Endothelial cell (in vitro differentiated cells): Measurements from ENCODE around the gene SNX3. TPM values are rescaled to one million over a fixed set of nuclear protein-coding genes. Genes with fewer than 3 reads are reported as not detected.
"Not testable (repeated sequence)": the region's sequence is repeated elsewhere in the genome, so short reads cannot be mapped to it uniquely, and the experiment has no call there.

ENCODE experiments used
- DNase-seq: peaks from one replicate; pipeline ENCODE4 v3.0.0; 2021; ENCODE audit warnings: low spot score
- H3K27ac Mint-ChIP-seq: one replicate; pipeline ENCODE4 v1.8.0; 2021; ENCODE audit warnings: mixed read lengths, inconsistent platforms; ENCODE audit not compliant: unreplicated experiment
- H3K27me3 Mint-ChIP-seq: one replicate; pipeline ENCODE4 v1.8.0; 2021; ENCODE audit warnings: mild to moderate bottlenecking, moderate library complexity, mixed read lengths, inconsistent platforms; ENCODE audit not compliant: unreplicated experiment
- H3K36me3 Mint-ChIP-seq: one replicate; pipeline ENCODE4 v1.8.0; 2021; ENCODE audit warnings: mild to moderate bottlenecking, low read depth, mixed read lengths, inconsistent platforms; ENCODE audit not compliant: unreplicated experiment
- H3K4me1 Mint-ChIP-seq: one replicate; pipeline ENCODE4 v1.8.0; 2021; ENCODE audit warnings: mild to moderate bottlenecking, mixed read lengths, inconsistent platforms; ENCODE audit not compliant: unreplicated experiment
- H3K4me3 Mint-ChIP-seq: one replicate; pipeline ENCODE4 v1.8.0; 2021; ENCODE audit warnings: mild to moderate bottlenecking, mixed read lengths, inconsistent platforms; ENCODE audit not compliant: unreplicated experiment
- H3K9me3 Mint-ChIP-seq: one replicate; pipeline ENCODE4 v1.8.0; 2021; ENCODE audit warnings: mixed read lengths, inconsistent platforms; ENCODE audit not compliant: unreplicated experiment
- long read RNA-seq: library from polyadenylated mRNA; unstranded; transcript quantifications from one replicate; pipeline ENCODE4 v2.0.0, GENCODE V29; 2020; ENCODE audit not compliant: unreplicated experiment
- total RNA-seq: library from RNA; stranded (reverse); fragmentation: NEBNext Ultra II Directional; extraction: Animal tissue kit (Norgen Biotek cat#: 25700); gene quantifications from one replicate; pipeline ENCODE4 v1.2.1, GENCODE V29; 2021; ENCODE audit not compliant: unreplicated experiment
- TF ChIP-seq, protein P1 (sequence below): fragments of 200-600 bp; sonication (generic); IDR thresholded peaks from one replicate; pipeline ENCODE4 v1.5.0; 2021; ENCODE audit warnings: antibody characterized with exemption; ENCODE audit not compliant: unreplicated experiment

SNX3 gene
- total RNA-seq = 264 TPM
- long read RNA-seq, transcript SNX3-201 (4 exons, 1,755 nt) = major isoform, 296 of 304 reads
- long read RNA-seq, transcript SNX3-202 (4 exons, 890 nt) = minor isoform, 6 of 304 reads
- long read RNA-seq, partial matches to known transcripts = 0 of 304 reads
- long read RNA-seq, other reads (novel, unspliced or antisense) = 2 of 304 reads

DNA sequence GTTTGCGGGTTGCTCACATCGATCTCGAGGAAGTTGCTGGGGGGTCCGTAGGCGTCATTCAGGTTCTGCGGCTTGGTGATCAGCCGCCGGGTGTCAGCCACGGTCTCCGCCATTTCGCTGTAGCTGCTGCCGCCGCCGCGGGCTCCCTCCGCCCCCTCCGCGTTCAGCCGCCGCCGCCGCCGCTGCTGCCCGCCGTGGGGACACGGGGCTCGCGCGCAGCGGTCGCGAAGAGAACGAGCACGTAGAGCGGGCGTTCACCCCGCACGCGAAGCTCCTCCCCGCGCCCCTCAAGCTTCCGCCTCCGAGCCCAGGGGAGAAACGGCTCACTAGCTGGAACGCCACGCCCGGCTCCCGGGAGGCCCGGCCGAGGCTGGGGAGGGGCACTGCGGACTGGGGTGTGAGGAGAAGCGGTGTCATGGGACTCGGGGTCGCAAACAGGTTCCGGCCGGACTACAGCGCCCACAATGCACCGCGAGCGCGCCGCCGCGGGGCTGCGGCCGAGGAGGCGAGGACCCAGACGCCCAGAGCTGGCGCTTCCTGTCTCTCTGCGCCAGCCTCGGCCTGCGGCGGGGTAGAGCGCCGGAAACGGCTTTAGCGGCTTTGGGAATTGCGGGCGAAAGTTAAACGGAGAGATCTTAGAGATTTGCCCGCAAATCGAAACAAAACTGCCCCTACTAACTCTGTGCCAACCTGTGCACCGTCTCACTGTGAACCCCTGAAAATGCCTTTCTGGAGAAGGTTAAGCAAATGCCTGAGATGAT lies at the start of gene SNX3:
Gene SNX3 (minus strand): TSS at position 232 of the 761 bp plus-strand sequence. CDS start 119 bp downstream, at position 113.
- Mint-ChIP-seq H3K9me3 (no peaks in the 10 kb centered on the region), H3K27ac (peak within 1 kb of the TSS; percentile 96), H3K36me3 (peaks cover 5% of the 10 kb centered on the region), H3K27me3 (peaks cover 2% of the 10 kb centered on the region), H3K4me3 (peak within 1 kb of the TSS; percentile 93), H3K4me1 (peaks cover 17% of the 10 kb centered on the region)
- peak; percentile 96 for DNase-seq
- TF ChIP-seq, protein P1, sequence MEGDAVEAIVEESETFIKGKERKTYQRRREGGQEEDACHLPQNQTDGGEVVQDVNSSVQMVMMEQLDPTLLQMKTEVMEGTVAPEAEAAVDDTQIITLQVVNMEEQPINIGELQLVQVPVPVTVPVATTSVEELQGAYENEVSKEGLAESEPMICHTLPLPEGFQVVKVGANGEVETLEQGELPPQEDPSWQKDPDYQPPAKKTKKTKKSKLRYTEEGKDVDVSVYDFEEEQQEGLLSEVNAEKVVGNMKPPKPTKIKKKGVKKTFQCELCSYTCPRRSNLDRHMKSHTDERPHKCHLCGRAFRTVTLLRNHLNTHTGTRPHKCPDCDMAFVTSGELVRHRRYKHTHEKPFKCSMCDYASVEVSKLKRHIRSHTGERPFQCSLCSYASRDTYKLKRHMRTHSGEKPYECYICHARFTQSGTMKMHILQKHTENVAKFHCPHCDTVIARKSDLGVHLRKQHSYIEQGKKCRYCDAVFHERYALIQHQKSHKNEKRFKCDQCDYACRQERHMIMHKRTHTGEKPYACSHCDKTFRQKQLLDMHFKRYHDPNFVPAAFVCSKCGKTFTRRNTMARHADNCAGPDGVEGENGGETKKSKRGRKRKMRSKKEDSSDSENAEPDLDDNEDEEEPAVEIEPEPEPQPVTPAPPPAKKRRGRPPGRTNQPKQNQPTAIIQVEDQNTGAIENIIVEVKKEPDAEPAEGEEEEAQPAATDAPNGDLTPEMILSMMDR = no peak

DNA sequence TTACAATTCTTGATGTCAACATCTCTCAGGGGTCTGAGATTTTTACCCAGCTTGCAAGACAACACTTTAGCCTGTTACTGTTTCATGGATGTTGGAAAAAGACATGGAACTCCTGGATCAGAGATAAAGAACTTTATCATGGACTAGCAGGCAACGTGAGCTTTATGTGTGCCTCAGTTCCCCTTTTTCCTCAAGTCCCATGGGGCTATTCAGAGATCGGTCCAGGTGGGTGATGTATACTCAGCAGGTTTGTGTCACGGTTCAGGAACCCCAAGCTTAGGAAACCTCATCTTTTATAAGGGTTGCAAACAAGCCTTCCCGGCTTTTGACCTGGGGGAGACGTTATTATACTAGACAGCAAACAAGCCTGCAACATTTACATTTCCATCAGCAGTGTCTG lies 49.0 kb upstream of the SNX3 start:
- H3K4me1 Mint-ChIP-seq = peaks cover 2% of the 10 kb centered on the region
- H3K27ac Mint-ChIP-seq = no peak overlapping the region
- no peak for DNase-seq
- TF ChIP-seq, protein P1 = no peak
- peaks cover 1% of the 10 kb centered on the region for H3K27me3 Mint-ChIP-seq
- no peak overlapping the region for H3K4me3 Mint-ChIP-seq
- no peaks in the 10 kb centered on the region for H3K36me3 Mint-ChIP-seq
- no peaks in the 10 kb centered on the region for H3K9me3 Mint-ChIP-seq

DNA sequence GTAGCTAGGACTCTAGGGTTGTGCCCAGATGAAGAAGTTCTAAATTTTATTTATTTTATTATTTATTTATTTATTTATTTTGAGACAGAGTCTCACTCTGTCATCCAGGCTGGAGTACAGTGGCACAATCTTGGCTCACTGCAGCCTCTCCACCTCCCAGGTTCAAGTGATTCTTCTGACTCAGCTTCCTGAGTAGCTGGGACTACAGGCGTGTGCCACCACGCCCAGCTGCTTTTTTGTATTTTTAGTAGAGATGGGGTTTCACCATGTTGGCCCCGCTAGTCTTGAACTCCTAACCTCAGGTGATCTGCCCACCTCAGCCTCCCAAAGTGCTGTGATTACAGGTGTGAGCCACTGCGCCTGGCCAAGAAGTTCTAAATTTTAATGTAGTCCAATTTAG lies 47.8 kb upstream of the SNX3 start:
- H3K27ac Mint-ChIP-seq, H3K27me3 Mint-ChIP-seq, DNase-seq, H3K36me3 Mint-ChIP-seq, H3K4me1 Mint-ChIP-seq, H3K9me3 Mint-ChIP-seq, H3K4me3 Mint-ChIP-seq: not testable (repeated sequence)

DNA sequence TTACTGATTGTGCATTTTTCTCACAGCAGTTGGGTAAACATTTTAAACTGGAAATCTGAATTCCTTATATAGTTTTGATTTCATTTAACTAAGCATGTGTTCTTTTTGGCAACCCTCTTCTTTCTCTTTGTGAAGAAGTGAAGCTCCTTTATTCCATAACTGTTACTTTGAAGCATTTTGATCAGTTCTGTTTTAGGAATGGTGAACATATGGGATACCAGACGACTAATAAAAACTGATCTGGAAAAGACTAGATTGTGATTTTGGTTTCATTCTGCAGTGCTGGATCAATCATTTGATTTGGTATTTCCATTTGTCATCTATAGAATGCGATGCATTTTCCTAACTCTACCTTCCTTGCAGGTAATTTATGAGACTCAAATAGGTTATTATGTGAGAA lies 43.8 kb upstream of the SNX3 start:
- TF ChIP-seq, protein P1 = no peak
- no peaks in the 10 kb centered on the region for H3K9me3 Mint-ChIP-seq
- no peak overlapping the region for H3K27ac Mint-ChIP-seq
- H3K36me3 Mint-ChIP-seq = peaks cover 5% of the 10 kb centered on the region
- no peak for DNase-seq
- no peaks in the 10 kb centered on the region for H3K27me3 Mint-ChIP-seq
- no peak overlapping the region for H3K4me3 Mint-ChIP-seq
- H3K4me1 Mint-ChIP-seq = no peaks in the 10 kb centered on the region

DNA sequence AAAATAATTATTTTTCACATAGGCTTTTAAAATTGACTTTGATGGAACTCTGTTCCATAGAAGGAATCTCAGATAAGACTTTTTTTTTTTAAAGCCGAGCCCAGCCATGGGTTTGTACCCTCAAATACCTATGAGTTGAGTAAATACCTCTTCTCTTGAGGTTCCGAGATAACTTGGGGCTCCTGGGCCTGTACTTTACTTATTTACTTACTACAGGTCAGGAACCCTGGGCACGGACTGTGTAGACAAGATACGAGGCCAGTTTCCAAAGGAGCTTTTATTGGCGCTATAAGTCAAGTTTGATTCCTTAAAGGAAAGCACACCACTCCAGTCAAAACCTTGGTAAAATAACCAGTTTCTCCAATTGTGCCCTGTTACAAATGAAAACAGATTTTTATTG lies 41.5 kb upstream of the SNX3 start:
- TF ChIP-seq, protein P1 = no peak
- H3K36me3 Mint-ChIP-seq = peaks cover 5% of the 10 kb centered on the region
- no peaks in the 10 kb centered on the region for H3K4me1 Mint-ChIP-seq
- no peaks in the 10 kb centered on the region for H3K9me3 Mint-ChIP-seq
- no peak overlapping the region for H3K4me3 Mint-ChIP-seq
- H3K27ac Mint-ChIP-seq = no peak overlapping the region
- no peaks in the 10 kb centered on the region for H3K27me3 Mint-ChIP-seq
- DNase-seq = no peak
